ENCODE measurements around the gene SNX1.

DNA sequence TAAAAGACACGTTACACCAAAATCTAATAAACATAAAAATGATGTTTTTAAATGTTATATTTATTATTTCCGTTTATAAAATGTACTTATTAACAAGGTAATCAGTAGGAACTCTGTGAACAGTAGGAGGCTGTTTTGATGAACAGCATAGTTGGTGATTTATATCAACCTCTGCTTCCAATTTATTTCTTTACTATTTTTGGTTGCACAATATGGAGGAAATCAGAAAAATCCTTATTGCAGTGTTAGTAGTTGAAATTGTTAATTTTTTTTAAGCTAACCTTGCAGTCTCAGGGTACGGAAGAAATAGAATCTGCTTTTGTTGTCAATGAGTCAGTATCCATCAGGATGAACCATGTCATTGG lies 50.7 kb downstream of the SNX1 start:
- TF ChIP-seq GATA2 (IDR thresholded peaks at IDR 0.05; ENCODE audit: low read depth, low read length) = no peak
- TF ChIP-seq GATA3 (IDR thresholded peaks at IDR 0.05; ENCODE audit: low read depth, low read length) = no peak
